GOT3 (cell line): ENCODE data around the gene CCDC6.
"Not testable (repeated sequence)": the region's sequence is repeated elsewhere in the genome, so short reads cannot be mapped to it uniquely, and the experiment has no call there.

ENCODE experiments used
- DNase-seq: peaks from one replicate; lab custom pipeline; 2025; ENCODE audit warnings: mixed read lengths; lab: John Stamatoyannopoulos, UW

CCDC6 gene

GRCh38 chr10:59754951-59755350 lies 151.4 kb downstream of the CCDC6 start:
- no peak for DNase-seq

GRCh38 chr10:59753267-59753666 lies 153.1 kb downstream of the CCDC6 start, which contains the start of gene MRLN:
TSS of gene MRLN (minus strand) at chr10:59753455.
- no peak for DNase-seq

- DNase-seq = no peak
Measured at GRCh38 chr10:59752278-59752940, 153.9 kb downstream of the CCDC6 start.

- DNase-seq = no peak
Measured at GRCh38 chr10:59750155-59750945, 156.0 kb downstream of the CCDC6 start.

- DNase-seq = no peak
Measured at GRCh38 chr10:59748834-59749233, 157.5 kb downstream of the CCDC6 start.

GRCh38 chr10:59745163-59745650 lies 161.1 kb downstream of the CCDC6 start:
- DNase-seq = no peak

- not testable (repeated sequence) for DNase-seq
Measured at GRCh38 chr10:59744762-59745161, 161.6 kb downstream of the CCDC6 start.

- not testable (repeated sequence) for DNase-seq
Measured at GRCh38 chr10:59744156-59744555, 162.2 kb downstream of the CCDC6 start.

- DNase-seq = no peak
Measured at GRCh38 chr10:59741583-59741982, 164.8 kb downstream of the CCDC6 start.

- DNase-seq = no peak
Measured at GRCh38 chr10:59741048-59741447, 165.3 kb downstream of the CCDC6 start.
